NK-92 treated with Interleukin-12 subunit alpha and Interleukin-12 subunit beta, amount 100 ng/mL, for 24 hours (cell line): ENCODE results near the gene TRAPPC6A.

Experiments used
- DNase-seq: peaks from one replicate; lab custom pipeline; 2025; lab: John Stamatoyannopoulos, UW

TRAPPC6A gene

GRCh38 chr19:45163156-45163555 lies 14.9 kb downstream of the TRAPPC6A start:
- no peak for DNase-seq

- no peak for DNase-seq
Measured at GRCh38 chr19:45162608-45163143, 15.4 kb downstream of the TRAPPC6A start.

DNA sequence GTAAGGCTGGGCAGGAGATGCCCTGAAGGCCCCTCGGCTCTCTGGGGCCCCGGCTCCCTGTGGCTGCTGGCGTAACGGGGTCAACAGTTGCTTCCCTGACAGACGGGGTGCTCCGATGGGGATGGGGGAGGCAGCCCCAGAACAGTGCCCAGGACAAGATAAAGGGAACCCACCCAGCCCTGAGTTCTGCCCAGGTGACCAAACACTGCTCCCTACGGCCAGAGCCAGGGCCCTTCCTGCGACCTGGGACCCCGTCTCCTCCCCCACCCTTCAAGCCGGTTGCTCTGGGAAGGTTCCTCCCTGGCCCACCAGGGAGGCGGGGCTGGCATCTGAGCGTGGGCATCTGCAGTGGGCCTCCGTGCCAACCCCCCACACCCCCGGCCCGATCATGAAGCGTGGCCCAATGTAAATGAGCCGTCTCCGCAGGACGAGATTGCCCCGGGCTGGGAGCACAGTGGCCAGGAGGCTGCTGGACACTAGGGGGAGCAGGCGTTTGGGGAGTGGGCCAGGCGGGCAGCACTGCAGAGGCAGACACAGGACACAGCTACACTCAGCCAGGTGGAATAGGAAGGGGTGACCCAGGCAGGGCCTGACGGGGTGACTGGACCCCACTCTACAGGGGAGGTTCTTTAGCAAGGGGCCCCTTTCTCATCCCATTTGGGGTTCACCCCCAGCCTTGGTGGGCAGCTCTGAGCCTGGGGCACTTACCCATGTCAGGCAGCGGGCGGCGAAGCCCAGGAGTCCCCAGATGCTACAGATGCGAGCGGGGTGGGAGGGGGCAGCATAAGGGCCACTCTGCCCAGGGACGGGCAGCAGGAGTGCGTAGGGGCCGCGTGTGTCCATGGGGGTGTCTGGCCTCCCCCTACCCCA lies 16.1 kb downstream of the TRAPPC6A start:
- no peak for DNase-seq

DNA sequence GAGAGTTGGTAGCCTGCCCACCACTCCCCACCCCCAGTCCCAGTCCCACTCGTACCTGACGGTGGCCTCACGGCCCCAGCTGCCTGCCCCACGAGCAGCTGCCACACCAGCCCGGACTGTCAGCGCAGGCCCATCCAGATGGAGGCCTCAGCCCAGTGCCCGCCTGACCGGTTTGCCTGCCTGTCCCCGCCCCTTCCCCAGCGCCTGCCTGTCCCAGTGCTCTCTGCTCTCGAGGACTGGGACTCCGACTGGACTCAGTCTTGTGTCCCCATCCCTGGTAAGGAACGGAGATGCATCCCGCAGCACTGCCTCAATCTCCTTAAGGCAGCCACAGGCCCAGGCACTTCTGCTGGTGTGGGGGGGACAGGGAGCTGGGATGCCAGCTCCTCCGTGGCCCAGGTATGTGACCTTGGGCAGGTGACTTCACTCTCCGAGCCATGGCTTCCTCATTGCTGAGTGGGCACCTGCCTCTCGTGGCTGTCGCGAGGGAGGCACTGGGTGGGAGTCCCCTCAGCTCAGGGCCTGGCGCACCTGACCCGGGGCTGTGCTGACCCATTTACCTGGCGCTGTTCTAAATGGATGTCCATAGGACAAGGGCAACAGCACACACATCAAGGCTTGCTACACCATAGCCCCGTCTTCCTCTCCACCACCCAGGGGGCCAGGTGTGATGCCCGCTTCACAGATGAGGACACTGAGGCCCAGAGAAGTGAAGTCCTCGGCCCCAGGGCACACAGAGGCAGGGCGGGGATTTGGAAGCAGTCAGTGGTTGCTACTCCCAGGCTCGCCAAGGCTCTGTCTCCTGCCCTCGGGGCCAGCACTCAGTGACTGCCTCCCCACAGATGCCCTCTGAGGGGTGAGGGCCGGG lies 16.9 kb downstream of the TRAPPC6A start, which contains the start of gene NKPD1:
TSS of gene NKPD1 (minus strand) at position 113 of the 868 bp plus-strand sequence. CDS start 832 bp downstream, outside the sequence.
- DNase-seq: no peak

- DNase-seq: no peak
Measured at GRCh38 chr19:45159971-45160324, 18.1 kb downstream of the TRAPPC6A start.

- DNase-seq: no peak
Measured at GRCh38 chr19:45159210-45159970, 18.6 kb downstream of the TRAPPC6A start.

DNA sequence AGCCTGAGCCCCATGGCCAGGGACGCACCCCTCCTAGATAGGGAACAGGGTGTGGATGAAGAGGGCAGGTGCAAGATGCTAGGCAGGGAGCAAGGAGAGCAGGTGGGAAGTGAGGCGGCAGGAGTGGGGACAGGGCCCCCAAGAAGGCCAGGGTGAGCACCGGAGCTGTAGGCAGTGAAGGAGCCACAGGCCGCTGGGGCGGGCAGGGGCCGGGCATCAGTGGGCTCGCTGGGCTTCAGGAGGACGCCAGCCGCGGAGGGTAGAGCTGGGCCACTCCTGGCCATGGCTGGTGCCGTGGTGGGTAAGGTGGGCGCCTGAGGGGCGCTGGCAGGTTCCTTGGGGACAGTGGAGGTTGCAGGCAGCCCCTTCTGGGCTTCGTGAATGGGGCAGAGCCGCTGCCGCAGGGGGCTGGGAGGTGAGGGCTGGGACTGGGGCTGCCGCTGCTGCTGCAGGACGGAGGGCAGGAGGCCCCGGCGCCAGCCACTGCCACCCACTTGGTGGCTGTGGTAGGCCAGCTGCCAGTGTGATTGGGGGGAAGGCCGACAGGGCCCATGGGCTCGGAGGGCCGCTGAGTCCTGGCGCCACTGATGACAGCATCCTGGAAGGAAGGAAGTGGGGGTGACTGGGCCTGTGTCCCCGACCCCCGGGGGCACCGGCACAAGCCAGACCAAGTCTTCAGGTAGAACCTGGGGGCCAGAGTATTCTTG lies 19.4 kb downstream of the TRAPPC6A start:
- no peak for DNase-seq

GRCh38 chr19:45156751-45157150 lies 21.3 kb downstream of the TRAPPC6A start:
- DNase-seq: no peak

DNA sequence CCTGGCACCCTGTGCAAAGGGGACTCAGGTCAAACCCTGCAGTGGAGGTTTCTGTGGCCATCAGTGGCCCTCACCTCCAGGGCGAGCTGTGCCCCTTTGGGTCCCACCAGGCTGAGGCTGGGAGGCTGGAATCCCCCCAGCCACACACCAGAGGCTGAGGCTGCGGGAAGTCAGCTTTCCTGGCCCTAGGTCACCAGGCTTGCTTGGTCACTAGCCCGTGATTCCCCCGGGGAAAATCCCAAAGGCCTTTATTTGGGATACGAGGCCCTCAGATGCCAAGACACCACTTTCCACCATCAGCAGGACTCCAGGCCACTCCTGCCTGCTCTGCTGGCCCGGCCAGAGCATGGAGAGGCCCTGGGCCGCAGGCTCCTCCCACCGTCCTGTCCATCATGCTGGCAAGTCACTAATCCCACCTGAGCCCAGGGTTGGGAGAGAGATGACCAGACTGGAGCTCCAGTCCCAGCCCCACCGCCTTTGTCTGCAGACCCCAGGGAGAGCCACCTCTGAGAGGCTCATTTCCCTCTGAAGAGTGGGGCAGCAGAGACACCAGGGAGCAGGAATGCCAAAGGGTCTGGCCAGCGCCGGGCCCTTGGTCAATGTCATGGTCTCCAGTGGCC lies 21.9 kb downstream of the TRAPPC6A start:
- DNase-seq: no peak

GRCh38 chr19:45154064-45154827 lies 23.8 kb downstream of the TRAPPC6A start:
- no peak for DNase-seq

- DNase-seq: no peak
Measured at GRCh38 chr19:45153339-45154063, 24.5 kb downstream of the TRAPPC6A start.

GRCh38 chr19:45152504-45153338 lies 25.3 kb downstream of the TRAPPC6A start:
- DNase-seq: no peak

GRCh38 chr19:45151821-45152503 lies 26.1 kb downstream of the TRAPPC6A start:
- DNase-seq: no peak

DNA sequence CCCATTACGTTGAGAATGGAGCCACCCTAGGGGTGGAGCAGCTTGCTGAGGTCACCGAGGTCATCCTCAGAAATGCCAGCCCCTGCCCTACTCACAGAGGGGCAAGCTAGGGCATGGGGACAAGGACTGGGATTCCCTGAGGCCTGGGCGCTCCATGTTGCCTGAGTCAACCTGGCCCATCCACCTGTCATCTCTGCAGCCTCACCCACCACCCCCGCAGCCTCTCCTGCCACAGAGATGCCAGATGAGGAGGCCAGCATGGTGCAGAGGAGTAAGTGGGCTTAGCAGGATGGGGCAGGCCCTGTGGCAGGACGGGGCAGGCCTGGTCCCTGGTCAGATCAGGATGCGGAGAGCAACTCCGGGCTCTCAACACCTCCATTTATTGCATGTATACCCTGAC lies 26.7 kb downstream of the TRAPPC6A start:
- no peak for DNase-seq

DNA sequence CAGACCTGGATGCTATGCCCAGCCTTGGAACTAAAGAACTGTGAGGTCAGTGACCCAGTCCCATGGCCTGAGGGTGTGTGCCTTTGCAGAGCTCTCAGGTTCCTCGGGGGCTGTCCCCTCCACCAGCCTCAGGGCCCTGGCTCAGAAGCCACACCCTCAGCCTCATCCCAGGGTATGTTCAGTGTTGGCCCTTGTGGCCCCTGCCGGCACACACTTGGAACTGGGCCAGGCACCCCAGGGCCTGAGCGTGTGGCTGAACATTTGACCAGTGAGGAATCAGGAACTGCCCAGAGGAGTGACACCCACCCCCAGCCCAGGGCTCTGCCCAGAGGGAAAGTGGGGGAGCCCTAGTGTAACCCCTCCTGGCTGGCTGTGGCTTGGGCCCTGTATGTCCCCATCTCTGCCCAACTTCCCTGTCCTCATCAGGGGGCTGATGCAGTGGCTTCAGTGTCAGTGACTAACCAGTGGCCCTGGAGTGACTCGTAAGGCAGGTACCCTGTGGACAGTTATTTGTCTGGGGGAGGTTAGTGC lies 27.2 kb downstream of the TRAPPC6A start:
- no peak for DNase-seq

DNA sequence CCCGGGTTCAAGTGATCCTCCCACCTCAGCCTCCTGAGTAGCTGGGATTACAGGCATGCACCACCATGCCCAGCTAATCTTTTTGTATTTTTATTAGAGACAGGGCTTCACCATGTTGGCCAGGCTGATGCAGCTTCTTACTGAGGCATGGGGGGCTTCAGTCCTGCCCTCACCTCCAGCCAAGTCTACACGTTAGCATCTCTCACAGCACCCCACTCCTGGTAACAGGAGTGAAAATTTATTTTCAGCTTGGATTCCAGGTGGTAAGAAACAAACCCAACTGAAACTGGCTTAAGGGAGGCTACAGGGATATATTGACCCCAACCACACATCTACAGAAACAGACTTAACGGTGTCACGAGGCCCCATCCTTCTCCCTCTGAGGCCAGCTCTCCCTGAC lies 27.9 kb downstream of the TRAPPC6A start:
- DNase-seq: no peak

DNA sequence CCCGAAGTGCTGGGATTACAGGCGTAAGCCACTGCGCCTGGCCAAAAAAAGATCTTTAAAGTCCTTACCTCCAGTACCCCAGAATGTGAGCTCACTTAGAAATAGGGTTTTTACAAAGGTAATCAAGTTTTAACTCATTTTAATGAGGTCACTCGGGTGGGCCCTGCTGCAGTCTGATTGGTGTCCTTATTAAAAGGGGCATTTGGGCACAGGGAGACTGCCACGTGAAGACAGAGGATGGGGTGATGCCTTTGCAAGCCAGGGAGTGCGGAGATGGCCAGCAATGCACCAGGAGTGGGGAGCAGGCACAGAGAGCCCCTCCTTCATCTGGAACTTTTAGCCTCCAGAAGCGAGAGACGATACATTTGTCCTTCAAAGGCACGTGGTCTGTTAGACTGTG lies 28.9 kb downstream of the TRAPPC6A start:
- DNase-seq: no peak
